ENCODE results near the gene APLP1. TPM values are rescaled to one million over a fixed set of nuclear protein-coding genes. Genes with fewer than 3 reads are reported as not detected.

APLP1 gene
- total RNA-seq, 1 donor from 2014 or later = 2.1 TPM

DNA sequence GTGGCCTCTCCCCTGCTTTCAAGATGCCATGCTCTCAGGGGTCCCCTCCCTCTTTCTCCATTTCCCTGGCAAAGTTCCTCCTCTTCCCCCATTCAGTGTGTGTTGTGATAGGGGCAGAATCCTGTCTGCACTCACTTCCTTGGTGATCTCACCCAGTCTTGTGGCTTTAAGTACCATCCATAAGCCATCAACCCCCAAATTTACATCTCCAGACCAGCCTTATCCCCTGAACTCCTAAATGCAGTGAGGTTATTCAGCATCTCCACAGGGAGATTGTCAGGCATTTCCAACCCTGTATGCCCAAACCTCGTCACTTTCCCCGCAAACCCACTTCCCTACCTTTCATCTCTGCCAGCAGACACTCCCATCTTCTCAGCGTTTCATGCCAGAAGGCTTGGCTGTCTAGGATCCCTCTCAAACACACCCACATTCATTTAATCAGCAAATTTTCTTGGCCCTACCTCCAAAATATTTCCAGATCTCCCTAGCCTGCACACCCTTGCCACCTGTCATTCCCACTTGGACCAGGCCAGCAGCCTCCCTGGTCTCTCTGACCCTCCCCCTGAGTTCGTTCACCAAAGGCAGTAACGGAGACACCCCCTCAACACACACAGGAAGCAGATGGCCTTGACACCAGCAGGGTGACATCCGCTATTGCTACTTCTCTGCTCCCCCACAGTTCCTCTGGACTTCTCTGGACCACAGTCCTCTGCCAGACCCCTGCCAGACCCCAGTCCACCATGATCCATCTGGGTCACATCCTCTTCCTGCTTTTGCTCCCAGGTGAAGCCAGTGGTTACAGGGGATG is 33.7 kb downstream of the APLP1 start, which contains the start of gene HCST:
TSS of gene HCST (plus strand) at position 676 of the 808 bp plus-strand sequence. CDS start at position 741, 65 bp downstream.
- H3K27me3 ChIP-seq (ENCODE audit: low read depth) = no peaks in the 10 kb centered on the region
- TF ChIP-seq, protein P1, sequence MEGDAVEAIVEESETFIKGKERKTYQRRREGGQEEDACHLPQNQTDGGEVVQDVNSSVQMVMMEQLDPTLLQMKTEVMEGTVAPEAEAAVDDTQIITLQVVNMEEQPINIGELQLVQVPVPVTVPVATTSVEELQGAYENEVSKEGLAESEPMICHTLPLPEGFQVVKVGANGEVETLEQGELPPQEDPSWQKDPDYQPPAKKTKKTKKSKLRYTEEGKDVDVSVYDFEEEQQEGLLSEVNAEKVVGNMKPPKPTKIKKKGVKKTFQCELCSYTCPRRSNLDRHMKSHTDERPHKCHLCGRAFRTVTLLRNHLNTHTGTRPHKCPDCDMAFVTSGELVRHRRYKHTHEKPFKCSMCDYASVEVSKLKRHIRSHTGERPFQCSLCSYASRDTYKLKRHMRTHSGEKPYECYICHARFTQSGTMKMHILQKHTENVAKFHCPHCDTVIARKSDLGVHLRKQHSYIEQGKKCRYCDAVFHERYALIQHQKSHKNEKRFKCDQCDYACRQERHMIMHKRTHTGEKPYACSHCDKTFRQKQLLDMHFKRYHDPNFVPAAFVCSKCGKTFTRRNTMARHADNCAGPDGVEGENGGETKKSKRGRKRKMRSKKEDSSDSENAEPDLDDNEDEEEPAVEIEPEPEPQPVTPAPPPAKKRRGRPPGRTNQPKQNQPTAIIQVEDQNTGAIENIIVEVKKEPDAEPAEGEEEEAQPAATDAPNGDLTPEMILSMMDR (IDR thresholded peaks at IDR 0.05) = no peak
- DNase-seq (peak; percentile 45), ATAC-seq (no peak)
- H3K4me3 ChIP-seq = peak within 1 kb of the TSS; percentile 80
- peak within 1 kb of the TSS; percentile 86 for H3K27ac ChIP-seq
- no peaks in the 10 kb centered on the region for H3K9me3 ChIP-seq
- intact Hi-C loops (cut with DNase I) = no loop called here
- peaks cover 54% of the 10 kb centered on the region for H3K4me1 ChIP-seq
- H3K36me3 ChIP-seq = peaks cover 10% of the 10 kb centered on the region

DNA sequence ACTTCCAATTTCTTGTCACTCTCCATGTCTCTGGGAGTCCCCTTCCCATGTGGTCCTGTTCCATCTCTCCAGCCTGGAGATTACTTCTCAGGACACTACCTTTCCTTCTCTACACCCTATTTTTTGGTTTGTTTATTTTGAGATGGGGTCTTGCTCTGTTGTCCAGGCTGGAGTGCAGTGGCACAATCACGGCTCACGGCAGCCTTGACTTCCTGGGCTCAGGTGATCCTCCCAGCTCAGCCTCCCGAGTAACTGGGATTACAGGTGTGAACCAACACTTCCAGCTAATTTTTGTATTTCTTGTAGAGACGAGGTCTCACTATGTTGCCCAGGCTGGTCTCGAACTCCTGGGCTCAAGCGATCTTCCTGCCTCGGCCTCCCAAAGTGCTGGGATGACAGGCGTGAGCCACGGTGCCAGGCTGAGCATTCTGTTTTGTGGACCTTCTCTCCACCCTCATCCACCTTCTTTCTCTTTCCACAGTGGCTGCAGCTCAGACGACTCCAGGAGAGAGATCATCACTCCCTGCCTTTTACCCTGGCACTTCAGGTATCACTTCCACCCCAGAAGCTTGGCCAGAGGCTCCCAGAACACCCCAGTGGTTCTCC is 34.6 kb downstream of the APLP1 start:
- ATAC-seq (no peak), DNase-seq (no peak)
- intact Hi-C loops (cut with DNase I) = no loop called here
- Histone ChIP-seq H3K9me3 (no peaks in the 10 kb centered on the region), H3K27me3 (ENCODE audit: low read depth) (no peaks in the 10 kb centered on the region), H3K4me3 (peak overlapping the region; percentile 40), H3K4me1 (peaks cover 45% of the 10 kb centered on the region), H3K36me3 (peaks cover under 1% of the 10 kb centered on the region), H3K27ac (peak overlapping the region; percentile 73)
- TF ChIP-seq, protein P1 (IDR thresholded peaks at IDR 0.05) = no peak

DNA sequence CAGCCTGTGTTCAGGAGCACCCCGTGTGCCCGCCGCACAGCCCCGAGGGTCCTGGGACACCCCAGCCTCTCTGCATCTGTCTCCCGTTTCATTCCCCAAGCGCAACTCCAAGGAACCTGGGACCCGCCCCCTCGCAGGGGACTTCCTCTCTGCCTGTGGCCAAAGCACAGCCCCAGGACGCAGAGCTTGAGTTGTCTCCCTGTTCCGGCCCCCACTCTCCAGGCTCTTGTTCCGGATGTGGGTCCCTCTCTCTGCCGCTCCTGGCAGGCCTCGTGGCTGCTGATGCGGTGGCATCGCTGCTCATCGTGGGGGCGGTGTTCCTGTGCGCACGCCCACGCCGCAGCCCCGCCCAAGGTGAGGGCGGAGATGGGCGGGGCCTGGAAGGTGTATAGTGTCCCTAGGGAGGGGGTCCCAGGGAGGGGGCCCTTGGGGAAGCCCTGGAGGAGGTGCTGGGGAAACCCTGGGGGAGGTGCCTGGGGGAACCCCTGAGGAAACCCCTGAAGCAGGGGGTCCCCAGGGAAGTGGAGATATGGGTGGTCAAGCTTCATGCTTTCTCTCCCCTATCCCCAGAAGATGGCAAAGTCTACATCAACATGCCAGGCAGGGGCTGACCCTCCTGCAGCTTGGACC is 35.3 kb downstream of the APLP1 start:
- peak overlapping the region; percentile 40 for H3K4me3 ChIP-seq
- TF ChIP-seq, protein P1 (IDR thresholded peaks at IDR 0.05) = no peak
- H3K9me3 ChIP-seq = no peaks in the 10 kb centered on the region
- H3K27me3 ChIP-seq (ENCODE audit: low read depth) = no peaks in the 10 kb centered on the region
- H3K4me1 ChIP-seq = peaks cover 38% of the 10 kb centered on the region
- no peaks in the 10 kb centered on the region for H3K36me3 ChIP-seq
- DNase-seq = peak; percentile 94
- H3K27ac ChIP-seq = peak overlapping the region; percentile 73
- intact Hi-C loops (cut with DNase I) = no loop called here
- ATAC-seq = peak; percentile 31 to 69

DNA sequence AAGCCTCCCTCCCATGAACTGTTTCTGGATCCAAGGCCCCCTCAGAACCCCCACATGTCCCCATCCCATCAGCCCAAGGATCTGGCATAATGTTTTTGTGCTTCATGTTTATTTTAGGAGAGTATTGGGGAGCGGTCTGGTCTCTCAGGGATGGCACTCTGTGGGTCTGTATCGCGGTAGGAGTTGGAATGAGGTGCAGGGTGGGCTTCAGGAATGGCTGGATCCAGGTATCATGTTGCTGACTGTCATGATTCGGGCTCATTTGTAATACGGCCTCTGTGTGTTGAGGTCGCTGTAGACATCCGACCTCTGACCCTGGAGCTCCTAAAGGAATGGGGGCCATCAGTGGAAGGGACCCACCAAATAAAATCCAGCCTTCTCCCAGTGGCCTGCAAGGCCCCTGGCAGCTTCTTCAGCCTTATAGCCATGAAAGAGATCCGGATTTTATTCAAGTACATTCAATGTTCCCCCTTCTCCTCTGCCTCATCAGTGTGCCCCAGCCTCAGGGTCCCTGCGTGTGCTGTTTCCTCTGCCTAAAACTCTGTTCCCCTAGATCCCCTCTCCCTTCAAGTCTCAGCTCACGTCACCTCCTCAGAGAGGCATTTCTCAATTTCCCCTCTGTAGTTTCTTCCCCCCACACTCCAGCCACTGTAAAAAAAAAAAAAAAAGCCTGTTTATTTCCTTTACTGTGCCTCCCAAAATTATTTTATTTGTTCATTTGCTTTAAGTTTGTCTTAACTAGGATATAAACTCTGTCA is 36.1 kb downstream of the APLP1 start:
- Histone ChIP-seq H3K4me3 (peak overlapping the region; percentile 40), H3K36me3 (no peaks in the 10 kb centered on the region), H3K27me3 (ENCODE audit: low read depth) (no peaks in the 10 kb centered on the region), H3K9me3 (no peaks in the 10 kb centered on the region), H3K4me1 (peaks cover 38% of the 10 kb centered on the region), H3K27ac (peak overlapping the region; percentile 73)
- intact Hi-C loops (cut with DNase I) = no loop called here
- no peak for DNase-seq
- TF ChIP-seq, protein P1 (IDR thresholded peaks at IDR 0.05) = no peak
- no peak for ATAC-seq

DNA sequence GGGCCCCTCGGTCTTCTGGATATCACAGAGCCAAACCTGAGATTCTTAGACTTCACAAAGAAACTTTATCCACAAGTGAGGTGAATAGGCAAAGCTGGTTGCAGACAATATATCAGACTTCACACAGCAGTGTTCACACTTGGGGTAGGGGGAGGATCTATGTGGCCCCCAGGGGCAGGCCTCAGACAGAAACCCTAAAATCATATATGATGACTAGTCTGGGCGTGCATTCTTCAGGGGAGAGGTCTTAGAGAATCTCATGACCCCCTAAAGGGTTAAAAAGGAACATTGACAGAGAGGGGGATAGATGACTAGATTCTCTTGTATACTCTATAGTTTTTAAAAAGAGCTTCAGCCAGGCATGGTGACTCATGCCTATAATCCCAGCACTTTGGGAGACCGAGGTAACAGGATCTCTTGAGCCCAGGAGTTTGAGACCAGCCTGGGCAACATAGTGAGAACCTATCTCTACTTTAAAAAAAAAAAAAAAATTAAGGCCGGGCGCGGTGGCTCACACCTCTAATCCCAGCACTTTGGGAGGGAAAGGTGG is 36.9 kb downstream of the APLP1 start:
- no peaks in the 10 kb centered on the region for H3K27me3 ChIP-seq (ENCODE audit: low read depth)
- TF ChIP-seq, protein P1 (IDR thresholded peaks at IDR 0.05) = no peak
- intact Hi-C loops (cut with DNase I) = no loop called here
- peak overlapping the region; percentile 2 for H3K4me3 ChIP-seq
- no peak for DNase-seq
- ATAC-seq = no peak
- peaks cover 41% of the 10 kb centered on the region for H3K4me1 ChIP-seq
- H3K9me3 ChIP-seq = no peaks in the 10 kb centered on the region
- peak overlapping the region; percentile 33 for H3K27ac ChIP-seq
- no peaks in the 10 kb centered on the region for H3K36me3 ChIP-seq

Data from lower lobe of right lung (tissue), 2 donors.